Right lobe of liver (tissue), 4 donors: ENCODE data around the gene PRB4.

ENCODE experiments used
- CTCF ChIP-seq, 4 donors: fragments of 200-600 bp in 3 of 4; fragments of 450-650 bp in 1 of 4; IDR thresholded peaks; one replicate each; pipeline versions ENCODE4 v1.5.1 to v1.8.0; 2016 to 2022; ENCODE audit warnings: antibody characterized with exemption in 4 of 4, mild to moderate bottlenecking in 2 of 4
- POLR2A ChIP-seq: fragments of 450-650 bp; IDR thresholded peaks from one replicate; pipeline ENCODE4 v1.6.1; 2017; ENCODE audit warnings: antibody characterized with exemption, mild to moderate bottlenecking
- donor health status: DM: no; HTN: no; CAD: no.
- donor health status: DM: no; HTN: no; CAD: no.
- donor health status: DM: no; HTN: yes; CAD: no.

- no peak for TF ChIP-seq CTCF (IDR thresholded peaks at IDR 0.05)
- no peak for TF ChIP-seq POLR2A
Measured at GRCh38 chr12:11264501-11264900, 45.7 kb downstream of the PRB4 start.
